Retinal pigment epithelial cell (primary cell): ENCODE results near the gene EPHB1.

Experiments used
- DNase-seq: peaks from one replicate; pipeline ENCODE4 v3.0.0-alpha.2; 2010; ENCODE audit warnings: low read depth
- H3K4me3 ChIP-seq: 2 replicates; pipeline ENCODE4 v1.5.1; 2011; ENCODE audit warnings: mild to moderate bottlenecking, low read length, control low read depth, moderate library complexity
- TF ChIP-seq, protein P1 (sequence below): conservative IDR thresholded peaks from 2 replicates; pipeline ENCODE4 v1.5.1; 2011; ENCODE audit warnings: low read depth, low read length, control low read depth, inconsistent platforms

Gene EPHB1

GRCh38 chr3:134799393-134799792 lies 4.3 kb downstream of the EPHB1 start:
- TF ChIP-seq, protein P1, sequence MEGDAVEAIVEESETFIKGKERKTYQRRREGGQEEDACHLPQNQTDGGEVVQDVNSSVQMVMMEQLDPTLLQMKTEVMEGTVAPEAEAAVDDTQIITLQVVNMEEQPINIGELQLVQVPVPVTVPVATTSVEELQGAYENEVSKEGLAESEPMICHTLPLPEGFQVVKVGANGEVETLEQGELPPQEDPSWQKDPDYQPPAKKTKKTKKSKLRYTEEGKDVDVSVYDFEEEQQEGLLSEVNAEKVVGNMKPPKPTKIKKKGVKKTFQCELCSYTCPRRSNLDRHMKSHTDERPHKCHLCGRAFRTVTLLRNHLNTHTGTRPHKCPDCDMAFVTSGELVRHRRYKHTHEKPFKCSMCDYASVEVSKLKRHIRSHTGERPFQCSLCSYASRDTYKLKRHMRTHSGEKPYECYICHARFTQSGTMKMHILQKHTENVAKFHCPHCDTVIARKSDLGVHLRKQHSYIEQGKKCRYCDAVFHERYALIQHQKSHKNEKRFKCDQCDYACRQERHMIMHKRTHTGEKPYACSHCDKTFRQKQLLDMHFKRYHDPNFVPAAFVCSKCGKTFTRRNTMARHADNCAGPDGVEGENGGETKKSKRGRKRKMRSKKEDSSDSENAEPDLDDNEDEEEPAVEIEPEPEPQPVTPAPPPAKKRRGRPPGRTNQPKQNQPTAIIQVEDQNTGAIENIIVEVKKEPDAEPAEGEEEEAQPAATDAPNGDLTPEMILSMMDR = no peak
- H3K4me3 ChIP-seq = no peak overlapping the region
- DNase-seq = no peak

DNA sequence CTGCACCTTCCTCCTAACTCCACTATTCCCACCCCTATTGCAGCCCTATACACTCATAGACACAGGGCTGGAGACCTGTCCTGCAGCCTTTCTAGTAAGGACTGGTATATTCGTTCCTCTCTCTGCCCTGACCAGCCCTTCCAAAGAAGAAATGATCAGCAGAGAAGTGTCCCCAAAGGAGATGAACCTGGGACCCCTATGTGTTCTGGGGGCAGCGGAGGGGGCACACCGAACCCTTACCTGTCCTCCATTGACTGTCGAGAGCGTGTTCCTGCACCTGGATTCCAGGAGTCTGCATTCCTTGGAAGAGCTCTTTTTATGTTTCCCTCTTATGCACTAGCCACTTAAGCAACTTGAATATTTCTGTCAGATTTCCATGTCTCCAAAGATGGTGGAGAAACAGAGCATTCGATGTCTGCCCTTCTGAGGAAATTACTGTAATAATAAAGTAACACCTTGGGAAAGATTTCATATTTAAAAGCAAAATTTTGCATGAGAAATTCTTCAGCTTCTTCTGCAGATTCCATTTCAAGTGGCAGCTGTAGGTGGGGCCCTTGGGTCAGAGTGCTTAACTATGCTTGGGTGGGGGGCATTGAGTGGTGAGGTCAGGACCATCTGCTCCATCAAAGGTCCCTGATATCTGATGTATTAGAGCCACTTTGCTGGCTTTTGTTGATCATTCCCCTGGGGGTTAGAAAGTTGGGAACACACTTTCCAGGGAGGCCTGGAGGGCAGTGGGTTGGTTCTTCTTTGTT lies 6.3 kb downstream of the EPHB1 start:
- TF ChIP-seq, protein P1 = no peak
- no peak overlapping the region for H3K4me3 ChIP-seq
- DNase-seq = no peak

GRCh38 chr3:134802428-134803050 lies 7.5 kb downstream of the EPHB1 start:
- TF ChIP-seq, protein P1 = no peak
- DNase-seq = no peak
- H3K4me3 ChIP-seq = no peak overlapping the region

DNA sequence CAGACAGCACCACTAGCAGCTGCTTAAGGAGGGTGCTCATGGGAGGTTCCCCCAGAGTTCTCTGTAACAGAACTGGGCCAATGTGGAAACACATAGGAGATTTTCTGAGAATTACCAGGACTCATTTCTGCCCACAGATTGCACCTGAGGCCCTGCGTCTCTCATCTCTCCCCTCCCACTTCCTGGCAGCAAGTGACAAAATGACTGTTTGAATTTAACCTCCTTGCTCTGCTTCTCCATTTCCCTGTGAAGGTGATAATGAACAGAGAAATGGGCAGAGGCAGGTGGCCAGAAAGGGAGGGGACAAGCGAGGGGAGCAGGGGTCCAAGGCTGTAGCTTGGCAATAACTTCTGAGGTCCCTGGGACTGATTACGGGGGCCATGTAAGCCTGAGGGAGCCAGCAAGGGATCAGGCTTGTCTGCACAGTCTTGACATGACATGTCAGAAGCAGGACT lies 8.0 kb downstream of the EPHB1 start:
- no peak for DNase-seq
- H3K4me3 ChIP-seq = no peak overlapping the region
- TF ChIP-seq, protein P1 = no peak

DNA sequence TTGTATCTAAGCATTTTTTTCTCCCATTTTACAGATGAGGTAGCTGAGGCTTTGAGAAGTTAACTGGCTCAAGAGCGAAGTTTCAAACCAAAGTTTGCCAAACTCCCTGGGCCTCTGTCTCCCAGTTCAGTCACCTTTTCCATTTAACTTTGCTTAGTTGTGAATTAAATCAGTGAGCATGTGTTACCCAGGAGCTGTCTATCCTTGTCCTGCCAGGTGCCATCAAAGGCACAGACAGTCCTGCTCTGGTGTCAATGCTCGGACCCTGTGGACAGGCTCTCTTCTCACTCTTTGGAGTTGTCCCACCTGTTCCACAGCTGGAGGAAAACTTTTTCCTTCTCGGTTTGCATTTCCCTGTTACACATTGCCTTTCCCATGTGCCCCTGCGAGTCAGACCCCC lies 8.6 kb downstream of the EPHB1 start:
- DNase-seq = no peak

DNA sequence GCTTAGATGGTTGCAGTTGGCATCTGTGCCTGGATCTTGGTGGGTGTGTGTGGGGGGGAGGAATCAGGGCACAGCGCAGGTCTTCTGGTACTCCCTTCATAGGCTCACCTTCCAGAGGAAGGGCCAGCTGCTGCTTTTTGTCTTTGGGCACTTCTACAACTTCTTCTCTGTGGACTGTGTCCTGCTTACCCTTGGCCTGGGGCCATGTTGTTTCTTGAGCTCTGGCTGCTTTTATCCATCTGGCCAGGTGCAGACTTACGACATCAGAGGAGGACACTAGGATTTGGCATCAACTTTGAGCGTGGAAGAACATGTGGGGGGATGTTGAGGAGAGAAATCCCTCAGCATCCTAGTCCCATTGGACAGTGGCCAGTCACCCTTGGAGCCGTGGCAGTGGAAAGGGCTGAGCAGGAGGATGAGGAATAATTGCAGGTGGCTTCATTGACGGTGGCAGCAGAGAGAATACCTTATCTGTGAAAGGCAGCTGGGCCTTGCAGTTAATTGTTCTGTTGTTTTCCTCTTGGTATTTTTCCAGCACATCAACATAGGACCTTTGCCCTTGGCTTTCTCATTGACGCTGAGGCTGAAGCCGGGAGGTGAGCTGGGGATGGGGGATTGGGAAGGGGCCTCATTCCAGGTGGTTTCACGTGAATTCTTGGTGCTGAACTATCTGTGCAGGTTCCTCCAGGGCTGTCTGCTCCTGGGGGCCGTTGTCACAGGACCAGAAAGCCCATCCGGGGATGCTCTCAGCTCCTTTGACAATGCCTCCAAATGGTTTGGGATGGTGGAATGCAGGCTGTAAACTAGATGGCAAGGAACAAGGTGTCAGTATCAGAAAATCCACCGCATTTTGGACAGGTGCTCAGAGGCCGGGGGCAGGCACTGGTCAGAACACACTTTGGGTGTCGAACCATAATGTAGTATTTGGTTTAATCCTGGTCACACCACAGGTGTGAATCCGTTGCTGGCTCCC lies 9.7 kb downstream of the EPHB1 start:
- no peak for DNase-seq
- TF ChIP-seq, protein P1 = no peak
- no peak overlapping the region for H3K4me3 ChIP-seq

More for the DNA sequence above, 8.6 kb downstream of the EPHB1 start:
- TF ChIP-seq, protein P1 = no peak
- no peak overlapping the region for H3K4me3 ChIP-seq
